ENCODE results near the gene ANKRD34C.

The ANKRD34C gene

DNA sequence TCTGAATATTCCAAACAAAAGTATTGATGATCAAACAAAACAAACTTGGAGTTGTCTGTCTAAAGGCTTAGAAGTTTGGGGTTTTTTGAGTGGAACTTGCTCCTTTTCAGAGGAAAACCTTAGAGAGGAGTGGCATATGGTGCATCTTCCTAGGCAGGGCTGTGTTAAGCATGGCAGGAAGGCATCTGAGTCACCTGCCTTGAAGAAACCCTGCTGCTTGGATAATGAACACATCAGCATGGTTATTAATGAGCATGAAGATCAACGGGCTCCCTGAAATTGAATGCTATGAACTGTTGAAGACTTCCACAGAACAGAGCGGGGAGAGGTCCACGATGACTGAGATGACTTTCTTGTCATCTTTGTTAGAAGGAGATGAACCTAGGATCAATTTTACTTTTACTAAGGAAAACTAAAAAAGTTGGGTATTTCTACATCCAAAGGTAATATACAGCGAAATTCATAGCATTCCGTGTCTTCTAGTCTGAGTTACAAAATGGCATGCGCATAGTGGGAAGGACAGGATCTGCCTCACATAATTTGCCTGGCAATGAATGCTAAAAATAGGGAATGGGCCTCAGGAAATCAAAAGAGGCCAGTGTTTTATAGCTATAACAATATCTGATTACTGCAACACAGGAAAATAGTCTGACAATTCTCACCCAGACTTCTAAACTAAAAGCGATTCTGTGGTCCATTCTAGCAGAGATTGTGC, 16.8 kb downstream of the ANKRD34C start:
- Histone ChIP-seq H3K4me2 (ENCODE audit: low read depth, low read length, poor library complexity, severe bottlenecking) (no peak overlapping the region), H3K9ac (ENCODE audit: low read depth, low read length, poor library complexity, severe bottlenecking) (no peak overlapping the region), H3K9me3 (ENCODE audit: insufficient read depth, low read depth, low read length) (no peaks in the 10 kb centered on the region), H3K4me3 (ENCODE audit: low read length, poor library complexity, severe bottlenecking) (no peak overlapping the region), H3F3A (ENCODE audit: low read depth) (no peaks in the 10 kb centered on the region), H4K20me1 (ENCODE audit: insufficient read depth, low read length, poor library complexity, severe bottlenecking) (no peaks in the 10 kb centered on the region), H3K79me2 (ENCODE audit: insufficient read depth, low read length) (no peaks in the 10 kb centered on the region), H3K9me2 (replicated peaks; ENCODE audit: low read depth, low read length) (no peaks in the 10 kb centered on the region), H3K36me3 (ENCODE audit: insufficient read depth, low read length) (no peaks in the 10 kb centered on the region), H3K4me1 (ENCODE audit: insufficient read depth, low read length, poor library complexity, severe bottlenecking) (no peaks in the 10 kb centered on the region), H2AFZ (ENCODE audit: low read length) (no peak overlapping the region), H3K27me3 (ENCODE audit: insufficient read depth, low read length, poor library complexity, severe bottlenecking) (peaks cover 17% of the 10 kb centered on the region)
- no peak for TF ChIP-seq EZH2phosphoT487 (IDR thresholded peaks at IDR 0.05; ENCODE audit: borderline replicate concordance)
- TF ChIP-seq, protein P1, sequence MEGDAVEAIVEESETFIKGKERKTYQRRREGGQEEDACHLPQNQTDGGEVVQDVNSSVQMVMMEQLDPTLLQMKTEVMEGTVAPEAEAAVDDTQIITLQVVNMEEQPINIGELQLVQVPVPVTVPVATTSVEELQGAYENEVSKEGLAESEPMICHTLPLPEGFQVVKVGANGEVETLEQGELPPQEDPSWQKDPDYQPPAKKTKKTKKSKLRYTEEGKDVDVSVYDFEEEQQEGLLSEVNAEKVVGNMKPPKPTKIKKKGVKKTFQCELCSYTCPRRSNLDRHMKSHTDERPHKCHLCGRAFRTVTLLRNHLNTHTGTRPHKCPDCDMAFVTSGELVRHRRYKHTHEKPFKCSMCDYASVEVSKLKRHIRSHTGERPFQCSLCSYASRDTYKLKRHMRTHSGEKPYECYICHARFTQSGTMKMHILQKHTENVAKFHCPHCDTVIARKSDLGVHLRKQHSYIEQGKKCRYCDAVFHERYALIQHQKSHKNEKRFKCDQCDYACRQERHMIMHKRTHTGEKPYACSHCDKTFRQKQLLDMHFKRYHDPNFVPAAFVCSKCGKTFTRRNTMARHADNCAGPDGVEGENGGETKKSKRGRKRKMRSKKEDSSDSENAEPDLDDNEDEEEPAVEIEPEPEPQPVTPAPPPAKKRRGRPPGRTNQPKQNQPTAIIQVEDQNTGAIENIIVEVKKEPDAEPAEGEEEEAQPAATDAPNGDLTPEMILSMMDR (conservative IDR thresholded peaks at IDR 0.05; ENCODE audit: low read length) = no peak

DNA sequence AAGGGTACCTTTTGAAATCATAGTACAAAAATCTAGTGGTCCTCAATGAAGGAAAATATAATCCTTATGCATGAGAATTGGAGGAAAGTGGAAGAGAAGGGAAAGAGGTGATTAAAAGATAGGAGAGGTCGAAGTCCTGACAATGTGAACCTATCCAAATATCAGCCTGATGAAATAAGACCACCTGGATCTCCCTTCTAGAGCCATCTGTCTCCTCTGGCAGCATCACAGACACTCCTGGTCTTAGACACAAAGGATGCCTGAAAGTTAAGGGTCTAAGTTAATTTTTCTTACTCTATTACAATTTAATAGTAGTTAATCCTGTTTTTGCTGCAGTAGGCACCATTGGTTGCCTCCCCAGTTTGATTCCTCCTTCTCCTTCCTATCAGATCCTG, 17.3 kb downstream of the ANKRD34C start:
- no peak for TF ChIP-seq EZH2phosphoT487 (IDR thresholded peaks at IDR 0.05; ENCODE audit: borderline replicate concordance)
- TF ChIP-seq, protein P1 (conservative IDR thresholded peaks at IDR 0.05; ENCODE audit: low read length) = no peak
- no peaks in the 10 kb centered on the region for H3K9me2 ChIP-seq (replicated peaks; ENCODE audit: low read depth, low read length)
- H4K20me1 ChIP-seq (ENCODE audit: insufficient read depth, low read length, poor library complexity, severe bottlenecking) = no peaks in the 10 kb centered on the region
- H3K4me1 ChIP-seq (ENCODE audit: insufficient read depth, low read length, poor library complexity, severe bottlenecking) = no peaks in the 10 kb centered on the region
- H3K4me2 ChIP-seq (ENCODE audit: low read depth, low read length, poor library complexity, severe bottlenecking) = no peak overlapping the region
- no peaks in the 10 kb centered on the region for H3K9me3 ChIP-seq (ENCODE audit: insufficient read depth, low read depth, low read length)
- no peak overlapping the region for H3K4me3 ChIP-seq (ENCODE audit: low read length, poor library complexity, severe bottlenecking)
- H3K36me3 ChIP-seq (ENCODE audit: insufficient read depth, low read length) = no peaks in the 10 kb centered on the region
- H3K9ac ChIP-seq (ENCODE audit: low read depth, low read length, poor library complexity, severe bottlenecking) = no peak overlapping the region
- H3F3A ChIP-seq (ENCODE audit: low read depth) = no peaks in the 10 kb centered on the region
- peaks cover 17% of the 10 kb centered on the region for H3K27me3 ChIP-seq (ENCODE audit: insufficient read depth, low read length, poor library complexity, severe bottlenecking)
- H2AFZ ChIP-seq (ENCODE audit: low read length) = no peak overlapping the region
- H3K79me2 ChIP-seq (ENCODE audit: insufficient read depth, low read length) = no peaks in the 10 kb centered on the region

DNA sequence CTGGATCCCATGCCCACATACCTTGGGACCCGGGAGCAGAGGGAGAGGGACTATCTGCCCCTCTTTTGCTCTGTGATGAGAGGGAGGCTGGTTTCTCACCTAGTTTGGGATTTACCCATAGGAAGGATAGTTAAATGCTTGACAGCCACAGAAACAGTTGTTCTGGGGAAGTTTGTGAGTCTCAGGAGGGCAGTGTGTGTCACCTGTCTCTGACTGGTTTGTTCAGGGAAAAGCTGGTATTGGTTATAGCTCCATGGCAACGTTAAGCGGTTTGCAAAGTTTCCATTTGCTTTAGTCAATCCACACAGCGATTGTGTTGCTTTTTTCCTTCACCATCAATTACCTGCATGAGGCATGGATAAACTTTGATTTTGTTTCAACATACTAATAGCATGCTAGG, 24.7 kb downstream of the ANKRD34C start:
- Histone ChIP-seq H3K27me3 (ENCODE audit: insufficient read depth, low read length, poor library complexity, severe bottlenecking) (peaks cover 12% of the 10 kb centered on the region), H3K4me1 (ENCODE audit: insufficient read depth, low read length, poor library complexity, severe bottlenecking) (peaks cover 5% of the 10 kb centered on the region)
- TF ChIP-seq, protein P1 (conservative IDR thresholded peaks at IDR 0.05; ENCODE audit: low read length) = no peak
- no peak for TF ChIP-seq EZH2phosphoT487 (IDR thresholded peaks at IDR 0.05; ENCODE audit: borderline replicate concordance)

More for the DNA sequence above, 24.7 kb downstream of the ANKRD34C start:
- Histone ChIP-seq H4K20me1 (ENCODE audit: insufficient read depth, low read length, poor library complexity, severe bottlenecking) (no peaks in the 10 kb centered on the region), H3K4me3 (ENCODE audit: low read length, poor library complexity, severe bottlenecking) (no peak overlapping the region), H3K9me3 (ENCODE audit: insufficient read depth, low read depth, low read length) (no peaks in the 10 kb centered on the region), H3K9me2 (replicated peaks; ENCODE audit: low read depth, low read length) (no peaks in the 10 kb centered on the region), H3K4me2 (ENCODE audit: low read depth, low read length, poor library complexity, severe bottlenecking) (no peak overlapping the region), H3K36me3 (ENCODE audit: insufficient read depth, low read length) (no peaks in the 10 kb centered on the region), H2AFZ (ENCODE audit: low read length) (no peak overlapping the region), H3K9ac (ENCODE audit: low read depth, low read length, poor library complexity, severe bottlenecking) (no peak overlapping the region), H3F3A (ENCODE audit: low read depth) (no peaks in the 10 kb centered on the region), H3K79me2 (ENCODE audit: insufficient read depth, low read length) (peaks cover 12% of the 10 kb centered on the region)

All from Loucy (cell line).